ENCODE results near the gene CRACR2A.

Gene CRACR2A

GRCh38 chr12:3752741-3753486, at the start of gene CRACR2A:
CRACR2A (minus strand) TSS chr12:3753109; CDS start chr12:3696999, 56,110 bp downstream.
- H3K4me1 ChIP-seq, result peaks cover 43 to 62% (median 55%) of the 10 kb centered on the region in 10 experiments
- H4K20me1 ChIP-seq, result peaks cover 0 to 32% (median 18%) of the 10 kb centered on the region in 11 experiments; a peak in 15 of 22 replicates
- peak within 1 kb of the TSS; percentile 85 to 99 (median 90) for H3K9ac ChIP-seq
- H3K27me3 ChIP-seq, result no peaks in the 10 kb centered on the region
- peak within 1 kb of the TSS; percentile 86 to 99 (median 93) for H3K4me2 ChIP-seq
- peak within 1 kb of the TSS; percentile 64 to 91 (median 76) for H3K4me3 ChIP-seq
- H3K27ac ChIP-seq, result peak within 1 kb of the TSS; percentile 86 to 100 (median 96)
- H3K36me3 ChIP-seq, result peaks cover 0 to 43% (median 28%) of the 10 kb centered on the region in 11 experiments; a peak in 18 of 22 replicates
- peaks cover 3 to 19% (median 10%) of the 10 kb centered on the region in 11 experiments for H3K9me3 ChIP-seq (replicated peaks in 1 of 11)
- TF ChIP-seq Cebpa-rat (IDR thresholded peaks at IDR 0.05), result no peak

GRCh38 chr12:3797531-3798048, 44.7 kb upstream of the CRACR2A start:
- Histone ChIP-seq H3K9ac (no peak overlapping the region), H3K9me3 (replicated peaks in 1 of 11) (no peaks in the 10 kb centered on the region), H3K4me1 (peaks cover 0 to 19% (median 7%) of the 10 kb centered on the region in 10 experiments; a peak in 10 of 20 replicates), H3K36me3 (no peaks in the 10 kb centered on the region), H3K27ac (no peak overlapping the region), H3K4me2 (no peak overlapping the region), H3K27me3 (no peaks in the 10 kb centered on the region), H4K20me1 (no peaks in the 10 kb centered on the region), H3K4me3 (no peak overlapping the region)
- no peak for TF ChIP-seq Cebpa-rat (IDR thresholded peaks at IDR 0.05)

GRCh38 chr12:3795492-3796133, 42.7 kb upstream of the CRACR2A start:
- Histone ChIP-seq H3K4me1 (peaks cover 0 to 12% (median 7%) of the 10 kb centered on the region in 10 experiments; a peak in 9 of 20 replicates), H3K27me3 (no peaks in the 10 kb centered on the region), H3K27ac (no peak overlapping the region), H3K9me3 (replicated peaks in 1 of 11) (no peaks in the 10 kb centered on the region), H3K9ac (no peak overlapping the region), H3K36me3 (no peaks in the 10 kb centered on the region), H3K4me3 (no peak overlapping the region), H3K4me2 (no peak overlapping the region), H4K20me1 (no peaks in the 10 kb centered on the region)
- no peak for TF ChIP-seq Cebpa-rat (IDR thresholded peaks at IDR 0.05)

GRCh38 chr12:3795066-3795465, 42.2 kb upstream of the CRACR2A start:
- Histone ChIP-seq H3K4me2 (peak overlapping the region in 2 of 11 experiments; percentile 4 to 13; a peak in 3 of 22 replicates), H3K27ac (no peak overlapping the region), H4K20me1 (no peaks in the 10 kb centered on the region), H3K36me3 (no peaks in the 10 kb centered on the region), H3K27me3 (no peaks in the 10 kb centered on the region), H3K4me1 (peaks cover 0 to 16% (median 11%) of the 10 kb centered on the region in 10 experiments; a peak in 10 of 20 replicates), H3K9me3 (replicated peaks in 1 of 11) (no peaks in the 10 kb centered on the region), H3K9ac (no peak overlapping the region), H3K4me3 (no peak overlapping the region)
- TF ChIP-seq Cebpa-rat (IDR thresholded peaks at IDR 0.05), result no peak

GRCh38 chr12:3792623-3793288, 39.8 kb upstream of the CRACR2A start:
- Histone ChIP-seq H3K9ac (no peak overlapping the region), H3K4me1 (peaks cover 0 to 17% (median 14%) of the 10 kb centered on the region in 10 experiments; a peak in 10 of 20 replicates), H3K27ac (no peak overlapping the region), H3K27me3 (no peaks in the 10 kb centered on the region), H3K36me3 (no peaks in the 10 kb centered on the region), H3K9me3 (replicated peaks in 1 of 11) (peaks cover 0 to 13% (median 9%) of the 10 kb centered on the region in 11 experiments; a peak in 13 of 22 replicates), H3K4me2 (no peak overlapping the region), H3K4me3 (no peak overlapping the region), H4K20me1 (no peaks in the 10 kb centered on the region)
- TF ChIP-seq Cebpa-rat (IDR thresholded peaks at IDR 0.05), result no peak

GRCh38 chr12:3791256-3791874, 38.5 kb upstream of the CRACR2A start:
- no peak overlapping the region for H3K9ac ChIP-seq
- no peaks in the 10 kb centered on the region for H3K27me3 ChIP-seq
- no peaks in the 10 kb centered on the region for H4K20me1 ChIP-seq
- no peak overlapping the region for H3K4me2 ChIP-seq
- H3K9me3 ChIP-seq (replicated peaks in 1 of 11), result peaks cover 0 to 13% (median 9%) of the 10 kb centered on the region in 11 experiments; a peak in 13 of 22 replicates
- no peak overlapping the region for H3K27ac ChIP-seq
- H3K36me3 ChIP-seq, result no peaks in the 10 kb centered on the region
- H3K4me3 ChIP-seq, result no peak overlapping the region
- peaks cover 0 to 17% (median 14%) of the 10 kb centered on the region in 10 experiments; a peak in 10 of 20 replicates for H3K4me1 ChIP-seq
- TF ChIP-seq Cebpa-rat (IDR thresholded peaks at IDR 0.05), result no peak

- H3K9me3 ChIP-seq (replicated peaks in 1 of 11), result peaks cover 0 to 13% (median 9%) of the 10 kb centered on the region in 11 experiments; a peak in 13 of 22 replicates
- H3K36me3 ChIP-seq, result no peaks in the 10 kb centered on the region
- H3K4me3 ChIP-seq, result no peak overlapping the region
- H3K9ac ChIP-seq, result no peak overlapping the region
- H3K4me1 ChIP-seq, result peaks cover 0 to 17% (median 13%) of the 10 kb centered on the region in 10 experiments; a peak in 10 of 20 replicates
- peak overlapping the region in 1 of 11 experiments; percentile 29; a peak in 1 of 22 replicates for H3K4me2 ChIP-seq
- no peak overlapping the region for H3K27ac ChIP-seq
- no peak for TF ChIP-seq Cebpa-rat (IDR thresholded peaks at IDR 0.05)
- H3K27me3 ChIP-seq, result no peaks in the 10 kb centered on the region
- no peaks in the 10 kb centered on the region for H4K20me1 ChIP-seq
Measured at GRCh38 chr12:3790642-3791041, 37.7 kb upstream of the CRACR2A start.

- no peak overlapping the region for H3K4me3 ChIP-seq
- H3K27me3 ChIP-seq, result no peaks in the 10 kb centered on the region
- TF ChIP-seq Cebpa-rat (IDR thresholded peaks at IDR 0.05), result no peak
- H4K20me1 ChIP-seq, result no peaks in the 10 kb centered on the region
- peak overlapping the region in 4 of 11 experiments; percentile 16 to 29 (median 21); a peak in 3 of 22 replicates for H3K4me2 ChIP-seq
- peaks cover 0 to 9% (median 5%) of the 10 kb centered on the region in 10 experiments; a peak in 6 of 20 replicates for H3K4me1 ChIP-seq
- peaks cover 0 to 13% (median 9%) of the 10 kb centered on the region in 11 experiments; a peak in 13 of 22 replicates for H3K9me3 ChIP-seq (replicated peaks in 1 of 11)
- H3K36me3 ChIP-seq, result no peaks in the 10 kb centered on the region
- no peak overlapping the region for H3K27ac ChIP-seq
- H3K9ac ChIP-seq, result no peak overlapping the region
Measured at GRCh38 chr12:3789838-3790237, 36.9 kb upstream of the CRACR2A start.
